Ovary (tissue), 9 donors: ENCODE data around the gene GRID1. TPM values are rescaled to one million over a fixed set of nuclear protein-coding genes. Genes with fewer than 3 reads are reported as not detected.

Experiments
- DNase-seq, 5 donors: peaks; one replicate each; pipeline ENCODE4 v3.0.0-alpha.2; 2019 to 2020
- H3K27ac ChIP-seq, 2 donors: fragments of 200-600 bp; one replicate each; pipeline versions ENCODE4 v1.5.1 to v1.8.0; 2019 to 2022
- H3K27me3 ChIP-seq: fragments of 200-600 bp; one replicate; pipeline ENCODE4 v1.8.0; 2022
- H3K36me3 ChIP-seq: fragments of 200-600 bp; sonication (generic); one replicate; pipeline ENCODE4 v1.5.1; 2019
- H3K4me1 ChIP-seq: one replicate; pipeline ENCODE4 v1.8.1; 2013; ENCODE audit warnings: mild to moderate bottlenecking, moderate library complexity; ENCODE audit not compliant: insufficient read depth
- H3K4me3 ChIP-seq: fragments of 200-600 bp; sonication (generic); one replicate; pipeline ENCODE4 v1.5.1; 2017
- H3K9me3 ChIP-seq, 2 donors: fragments of 200-600 bp in 1 of 2; sonication (generic) in 1 of 2; one replicate each; pipeline versions ENCODE4 v1.5.1 to v1.8.1; 2013 to 2019; ENCODE audit warnings: mild to moderate bottlenecking in 1 of 2, moderate library complexity in 1 of 2
- CTCF ChIP-seq, 3 donors: fragments of 450-650 bp in 2 of 3; fragments of 200-600 bp in 1 of 3; IDR thresholded peaks; one replicate each; pipeline versions ENCODE4 v1.5.1 to v1.8.0; 2016 to 2022; ENCODE audit warnings: antibody characterized with exemption in 3 of 3, mild to moderate bottlenecking in 1 of 3
- EP300 ChIP-seq: sonication (generic); formaldehyde crosslinking; IDR thresholded peaks from one replicate; pipeline ENCODE4 v1.6.1; 2017; ENCODE audit warnings: antibody characterized with exemption
- POLR2A ChIP-seq: fragments of 450-650 bp; IDR thresholded peaks from one replicate; pipeline ENCODE4 v1.6.1; 2017; ENCODE audit warnings: antibody characterized with exemption, mild to moderate bottlenecking, moderate library complexity
- WGBS, 3 donors: extraction: QIAGEN DNeasy Blood & Tissue Kit in 1 of 3; methylation state at CpG; one replicate each; pipeline versions ENCODE4 v1.1.5 to v1.1.7; 2013 to 2017; 5-methylcytosine and 5-hydroxymethylcytosine counted together
- intact Hi-C, 4 donors: fragments of 100-400 bp; cut with DNase I; formaldehyde crosslinking; loops; one replicate each; pipeline versions ENCODE4 v1.11.0 to v1.15.1; 2022 to 2023
- polyA plus RNA-seq, 2 donors: library from polyadenylated mRNA; stranded (reverse); fragments of 200-250 nt in 1 of 2; fragments of 350-450 nt in 1 of 2; fragmentation: Illumina TruSeq in 1 of 2; extraction: RNeasy Lipid Tissue Mini Kit (QIAGEN cat#74804) in 1 of 2; gene quantifications; one replicate each; pipeline ENCODE4 v1.2.3, GENCODE V29; 2013 to 2014
- total RNA-seq, 7 donors: library from RNA; depleted of rRNA in 2 of 7; stranded (reverse); fragments of >200 nt in 2 of 7; fragmentation: NEBNext Ultra II Directional in 3 of 7; extraction: Animal tissue kit (Norgen Biotek cat#: 25700) in 3 of 7; gene quantifications; one replicate each; pipeline versions ENCODE4 v1.1.0 to v1.2.4, GENCODE V29; 2016 to 2023
- donor health status: DM: no; HTN: no; CAD: no; lungs with moderate emphysema.
- donor health status: DM: no; HTN: no; CAD: no.
- donor health status: Bipolar disorder and iron deficiency.
- donor health status: DM: yes; HTN: yes; CAD: no.
- donor health status: DM: no; HTN: no; CAD: no.
- donor health status: DM: yes; HTN: yes; CAD: no.

The GRID1 gene
- total and polyA plus RNA-seq, 9 donors, result 0.57 to 6.2 (median 1.8) TPM

- DNase-seq, result peak; percentile 84 to 93 (median 88)
- TF ChIP-seq CTCF (IDR thresholded peaks at IDR 0.05) (peak; percentile 64 to 75 (median 68)), EP300 (no peak)
- Histone ChIP-seq H3K27me3 (no peaks in the 10 kb centered on the region), H3K9me3 (no peaks in the 10 kb centered on the region), H3K4me1 (peaks cover 10% of the 10 kb centered on the region), H3K36me3 (no peaks in the 10 kb centered on the region), H3K4me3 (peak overlapping the region; percentile 63), H3K27ac (peak overlapping the region; percentile 35 to 53)
- intact Hi-C loops, result loop anchor here (1.0 to 10.0 kb wide), 3 partner anchors 185 to 187 kb away; no protein-coding TSS in a partner anchor
- WGBS, 3 donors, result 0 to 1% (median 1%) methylated on average over 48 to 90 of the region's 90 CpGs
These were observed 33.5 kb upstream of the GRID1 start for GRCh38 chr10:86399879-86400704.

- no peak for DNase-seq
- Histone ChIP-seq H3K4me3 (peak overlapping the region; percentile 63), H3K27me3 (no peaks in the 10 kb centered on the region), H3K27ac (peak overlapping the region in 1 of 2 donors; percentile 18), H3K36me3 (no peaks in the 10 kb centered on the region), H3K9me3 (no peaks in the 10 kb centered on the region), H3K4me1 (peaks cover 10% of the 10 kb centered on the region)
- 30 to 31% (median 30%) methylated on average over 9 of the region's 9 CpGs for WGBS, 3 donors
- no peak for TF ChIP-seq EP300
- no peak for TF ChIP-seq POLR2A
- no peak for TF ChIP-seq CTCF (IDR thresholded peaks at IDR 0.05)
- intact Hi-C loops, result loop anchor here in 2 of 4 donors (1.0 to 10.0 kb wide), 2 partner anchors 185 to 187 kb away; no protein-coding TSS in a partner anchor
These were observed 32.9 kb upstream of the GRID1 start for GRCh38 chr10:86399514-86399878.

- H3K27ac ChIP-seq, result no peak overlapping the region
- intact Hi-C loops, result loop anchor here in 1 of 4 donors (10.0 kb wide), 1 partner anchor 188 kb away; no protein-coding TSS in a partner anchor
- H3K9me3 ChIP-seq, result no peaks in the 10 kb centered on the region
- peaks cover 10% of the 10 kb centered on the region for H3K4me1 ChIP-seq
- no peaks in the 10 kb centered on the region for H3K27me3 ChIP-seq
- TF ChIP-seq POLR2A (no peak), EP300 (no peak), CTCF (IDR thresholded peaks at IDR 0.05) (no peak)
- no peak overlapping the region for H3K4me3 ChIP-seq
- DNase-seq, result no peak
- WGBS, 3 donors, result 69 to 76% (median 69%) methylated on average over 7 of the region's 7 CpGs
- H3K36me3 ChIP-seq, result no peaks in the 10 kb centered on the region
These were observed 30.5 kb upstream of the GRID1 start for GRCh38 chr10:86397120-86397519.

- no peak for TF ChIP-seq CTCF (IDR thresholded peaks at IDR 0.05)
- TF ChIP-seq EP300, result no peak
- TF ChIP-seq POLR2A, result no peak
- WGBS, 3 donors, result 47 to 56% (median 56%) methylated on average over 10 of the region's 10 CpGs
- intact Hi-C loops, result loop anchor here in 1 of 4 donors (10.0 kb wide), 1 partner anchor 191 kb away; no protein-coding TSS in a partner anchor
- Histone ChIP-seq H3K9me3 (no peaks in the 10 kb centered on the region), H3K4me3 (no peak overlapping the region), H3K36me3 (no peaks in the 10 kb centered on the region), H3K4me1 (no peaks in the 10 kb centered on the region), H3K27me3 (no peaks in the 10 kb centered on the region), H3K27ac (no peak overlapping the region)
- DNase-seq, result no peak
These were observed 27.4 kb upstream of the GRID1 start for GRCh38 chr10:86393862-86394455.
